NCI-H2081 treated with DMSO at 0.1 percent for 48 hours (cell line): ENCODE data around the gene ST6GAL2.

Experiments used
- DNase-seq: peaks from one replicate; lab custom pipeline; 2025; lab: John Stamatoyannopoulos, UW

The ST6GAL2 gene

GRCh38 chr2:106827158-106827557 lies 58.8 kb downstream of the ST6GAL2 start:
- DNase-seq: no peak

- no peak for DNase-seq
Measured at GRCh38 chr2:106825161-106825560, 60.8 kb downstream of the ST6GAL2 start.

GRCh38 chr2:106816974-106817373 lies 69.0 kb downstream of the ST6GAL2 start:
- no peak for DNase-seq

GRCh38 chr2:106812841-106813240 lies 73.1 kb downstream of the ST6GAL2 start:
- DNase-seq: no peak

GRCh38 chr2:106812383-106812782 lies 73.6 kb downstream of the ST6GAL2 start:
- no peak for DNase-seq

- no peak for DNase-seq
Measured at GRCh38 chr2:106805716-106806115, 80.3 kb downstream of the ST6GAL2 start.

- DNase-seq: no peak
Measured at GRCh38 chr2:106804161-106804560, 81.8 kb downstream of the ST6GAL2 start.

GRCh38 chr2:106800976-106801655 lies 84.9 kb downstream of the ST6GAL2 start:
- no peak for DNase-seq

GRCh38 chr2:106800180-106800579 lies 85.8 kb downstream of the ST6GAL2 start:
- DNase-seq: no peak

GRCh38 chr2:106798826-106799552 lies 87.0 kb downstream of the ST6GAL2 start:
- DNase-seq: no peak

GRCh38 chr2:106797494-106797893 lies 88.5 kb downstream of the ST6GAL2 start:
- no peak for DNase-seq

- no peak for DNase-seq
Measured at GRCh38 chr2:106792671-106793070, 93.3 kb downstream of the ST6GAL2 start.

- no peak for DNase-seq
Measured at GRCh38 chr2:106789185-106789584, 96.8 kb downstream of the ST6GAL2 start.

- DNase-seq: no peak
Measured at GRCh38 chr2:106782681-106783080, 103.3 kb downstream of the ST6GAL2 start.

GRCh38 chr2:106781196-106781595 lies 104.8 kb downstream of the ST6GAL2 start:
- no peak for DNase-seq

- DNase-seq: no peak
Measured at GRCh38 chr2:106771811-106772210, 114.2 kb downstream of the ST6GAL2 start.

GRCh38 chr2:106770986-106771385 lies 115.0 kb downstream of the ST6GAL2 start:
- DNase-seq: no peak

- no peak for DNase-seq
Measured at GRCh38 chr2:106764614-106765013, 121.4 kb downstream of the ST6GAL2 start.

- DNase-seq: no peak
Measured at GRCh38 chr2:106759966-106760365, 126.0 kb downstream of the ST6GAL2 start.

- no peak for DNase-seq
Measured at GRCh38 chr2:106758901-106759497, 127.0 kb downstream of the ST6GAL2 start.
